ENCODE measurements around the gene CCL19. TPM values are rescaled to one million over a fixed set of nuclear protein-coding genes. Genes with fewer than 3 reads are reported as not detected.

CCL19 gene
- total and polyA plus RNA-seq, 5 donors: 0.66 to 9.2 (median 5.7) TPM

DNA sequence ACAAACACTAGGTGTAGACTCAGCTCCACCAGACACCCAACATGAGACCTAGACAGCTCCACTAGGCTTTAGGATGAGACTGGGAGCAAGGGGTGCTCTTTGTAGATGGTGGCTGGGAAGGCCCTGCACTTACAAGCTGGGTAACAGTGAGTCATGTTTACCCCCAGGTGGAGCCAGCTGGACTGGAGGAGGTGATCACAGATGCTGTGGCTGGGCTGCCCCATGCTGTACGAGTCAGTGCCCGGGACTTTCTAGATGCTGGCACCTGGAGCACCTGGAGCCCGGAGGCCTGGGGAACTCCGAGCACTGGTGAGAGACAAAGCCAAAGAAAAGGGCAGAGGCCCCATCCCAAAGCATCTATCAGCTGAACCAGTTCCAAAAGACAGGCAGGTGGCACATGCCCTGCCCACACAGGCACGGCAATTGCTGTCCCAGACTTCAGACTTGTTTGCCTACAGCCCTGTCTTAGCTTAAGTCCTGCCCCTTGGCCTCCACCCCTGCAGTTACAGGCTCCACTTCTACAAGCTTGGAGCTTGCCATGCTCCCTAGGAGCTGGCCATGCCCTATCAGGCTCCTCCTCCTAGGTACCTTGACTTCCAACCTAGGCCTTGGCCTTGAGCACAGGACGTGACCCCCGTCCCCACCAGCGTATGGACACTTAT is 31.4 kb downstream of the CCL19 start:
- H3K9me3 ChIP-seq (ENCODE audit: control insufficient read depth, low read length): no peaks in the 10 kb centered on the region

DNA sequence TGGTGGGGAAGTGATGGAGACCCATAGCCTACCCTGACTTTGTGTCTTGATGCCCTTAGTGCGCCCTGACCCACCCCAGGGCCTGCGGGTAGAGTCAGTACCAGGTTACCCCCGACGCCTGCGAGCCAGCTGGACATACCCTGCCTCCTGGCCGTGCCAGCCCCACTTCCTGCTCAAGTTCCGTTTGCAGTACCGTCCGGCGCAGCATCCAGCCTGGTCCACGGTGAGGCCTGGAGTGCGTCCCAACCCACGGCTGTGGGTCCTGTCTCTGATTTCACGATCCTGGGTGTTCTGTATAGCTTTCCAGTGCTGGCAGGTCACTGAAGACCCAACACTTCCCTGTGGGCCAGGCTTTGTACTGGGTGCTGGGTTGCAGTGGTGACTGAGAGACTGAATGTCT is 32.6 kb downstream of the CCL19 start:
- DNase-seq (peak in 2 of 3 donors; percentile 34 to 40), ATAC-seq (no peak)
- no peak overlapping the region for H3K4me3 ChIP-seq (ENCODE audit: low read length)
- no peaks in the 10 kb centered on the region for H3K27me3 ChIP-seq (ENCODE audit: control insufficient read depth, insufficient read depth)
- no peak overlapping the region for H3K27ac ChIP-seq (ENCODE audit: low read length)
- peaks cover 10% of the 10 kb centered on the region for H3K4me1 ChIP-seq (ENCODE audit: control insufficient read depth, insufficient read depth, low read length)
- 82% methylated on average over 14 of the region's 14 CpGs for WGBS
- intact Hi-C loops (cut with DNase I): no loop called here
- H3K9me3 ChIP-seq (ENCODE audit: control insufficient read depth, low read length): no peaks in the 10 kb centered on the region

More for the DNA sequence above, 31.4 kb downstream of the CCL19 start:
- ATAC-seq (no peak), DNase-seq (no peak)
- Histone ChIP-seq H3K4me1 (ENCODE audit: control insufficient read depth, insufficient read depth, low read length) (peaks cover 3% of the 10 kb centered on the region), H3K27me3 (ENCODE audit: control insufficient read depth, insufficient read depth) (no peaks in the 10 kb centered on the region), H3K27ac (ENCODE audit: low read length) (no peak overlapping the region), H3K4me3 (ENCODE audit: low read length) (no peak overlapping the region)
- intact Hi-C loops (cut with DNase I): no loop called here
- 94% methylated on average over 8 of the region's 8 CpGs for WGBS

DNA sequence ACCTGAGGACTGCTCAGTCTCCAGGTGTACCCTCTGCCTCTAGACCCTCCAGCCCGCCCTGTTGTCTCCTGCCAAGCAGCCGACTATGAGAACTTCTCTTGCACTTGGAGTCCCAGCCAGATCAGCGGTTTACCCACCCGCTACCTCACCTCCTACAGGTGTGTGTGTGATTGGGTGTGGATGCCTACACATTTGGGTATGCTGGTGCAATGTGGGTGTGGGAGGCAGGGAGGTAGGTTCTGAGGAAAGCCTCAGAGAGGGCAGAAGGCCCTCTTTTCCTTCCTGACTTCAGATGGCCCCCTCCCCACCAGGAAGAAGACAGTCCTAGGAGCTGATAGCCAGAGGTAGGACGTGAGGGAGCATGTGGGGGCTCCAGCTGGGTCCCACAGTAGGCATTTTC is 34.1 kb downstream of the CCL19 start:
- Histone ChIP-seq H3K4me3 (ENCODE audit: low read length) (no peak overlapping the region), H3K4me1 (ENCODE audit: control insufficient read depth, insufficient read depth, low read length) (peaks cover 15% of the 10 kb centered on the region), H3K27me3 (ENCODE audit: control insufficient read depth, insufficient read depth) (no peaks in the 10 kb centered on the region), H3K9me3 (ENCODE audit: control insufficient read depth, low read length) (no peaks in the 10 kb centered on the region), H3K27ac (ENCODE audit: low read length) (no peak overlapping the region)
- ATAC-seq (no peak), DNase-seq (peak in 1 of 3 donors; percentile 39)
- intact Hi-C loops (cut with DNase I): no loop called here
- 87% methylated on average over 5 of the region's 5 CpGs for WGBS

DNA sequence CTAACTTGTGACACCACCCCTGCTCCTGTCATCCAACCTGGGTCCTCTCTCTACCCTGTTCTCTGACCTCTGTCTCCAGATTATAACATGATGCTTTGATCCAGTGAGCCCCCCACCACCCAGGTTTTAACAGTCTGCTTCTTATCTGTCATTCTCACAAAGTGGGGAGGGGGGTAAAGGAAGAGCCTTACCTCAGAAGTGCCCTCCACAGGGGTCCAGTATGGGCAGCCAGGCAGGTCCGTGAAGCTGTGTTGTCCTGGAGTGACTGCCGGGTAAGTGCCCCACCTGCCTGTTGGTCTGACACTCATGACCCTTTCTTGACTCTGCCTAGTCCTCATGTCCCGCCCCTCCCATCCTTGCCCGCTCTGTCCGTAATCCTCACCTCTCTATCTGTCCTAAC is 35.7 kb downstream of the CCL19 start:
- H3K27ac ChIP-seq (ENCODE audit: low read length): peak overlapping the region; percentile 16
- no peak overlapping the region for H3K4me3 ChIP-seq (ENCODE audit: low read length)
- no peaks in the 10 kb centered on the region for H3K9me3 ChIP-seq (ENCODE audit: control insufficient read depth, low read length)
- H3K4me1 ChIP-seq (ENCODE audit: control insufficient read depth, insufficient read depth, low read length): peaks cover 20% of the 10 kb centered on the region
- H3K27me3 ChIP-seq (ENCODE audit: control insufficient read depth, insufficient read depth): no peaks in the 10 kb centered on the region
- DNase-seq (peak in 2 of 3 donors; percentile 33 to 42), ATAC-seq (no peak)
- intact Hi-C loops (cut with DNase I): no loop called here
- WGBS: 69% methylated on average over 5 of the region's 5 CpGs

DNA sequence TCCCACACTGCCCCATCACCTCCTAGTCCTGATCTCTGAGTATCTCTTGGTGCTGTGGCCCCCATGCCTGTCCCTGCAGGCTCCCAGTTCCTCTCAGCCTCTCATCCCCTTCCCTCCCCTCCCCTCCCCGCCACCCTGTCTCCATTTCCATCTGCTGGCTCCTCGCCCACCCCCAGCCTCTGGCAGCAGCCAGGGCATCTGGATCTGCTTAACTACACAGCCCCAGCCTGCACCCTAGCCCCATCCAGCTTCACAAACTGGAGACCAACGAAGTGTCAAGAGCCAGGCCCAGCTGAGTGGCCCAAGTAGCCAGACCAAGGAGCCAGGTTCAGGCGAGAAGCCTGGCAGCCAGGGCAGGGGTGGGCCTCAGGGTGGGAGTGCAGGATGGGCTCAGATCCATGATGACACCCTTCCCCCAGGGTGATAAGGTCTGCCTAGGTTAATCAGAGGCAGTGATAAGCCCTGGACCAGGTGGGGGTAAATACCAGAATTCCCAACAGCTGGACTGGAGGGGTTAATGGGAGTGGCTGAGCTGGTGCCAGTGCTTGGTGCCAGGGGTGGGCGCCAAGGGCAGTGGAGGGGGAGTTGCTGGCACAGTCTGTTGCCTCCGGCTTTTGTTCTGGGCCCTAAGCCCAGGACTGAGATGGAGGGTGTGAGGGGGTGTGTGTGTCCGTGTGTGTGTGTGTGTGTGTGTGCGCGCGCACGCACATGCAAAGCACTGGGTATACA is 36.6 kb downstream of the CCL19 start:
- intact Hi-C loops (cut with DNase I): no loop called here
- ATAC-seq: peak; percentile 53 to 66
- Histone ChIP-seq H3K27ac (ENCODE audit: low read length) (peak overlapping the region; percentile 79), H3K4me1 (ENCODE audit: control insufficient read depth, insufficient read depth, low read length) (peaks cover 20% of the 10 kb centered on the region), H3K27me3 (ENCODE audit: control insufficient read depth, insufficient read depth) (no peaks in the 10 kb centered on the region), H3K9me3 (ENCODE audit: control insufficient read depth, low read length) (no peaks in the 10 kb centered on the region), H3K4me3 (ENCODE audit: low read length) (no peak overlapping the region)
- peak; percentile 81 to 95 (median 95) for DNase-seq
- WGBS: 21% methylated on average over 11 of the region's 11 CpGs

DNA sequence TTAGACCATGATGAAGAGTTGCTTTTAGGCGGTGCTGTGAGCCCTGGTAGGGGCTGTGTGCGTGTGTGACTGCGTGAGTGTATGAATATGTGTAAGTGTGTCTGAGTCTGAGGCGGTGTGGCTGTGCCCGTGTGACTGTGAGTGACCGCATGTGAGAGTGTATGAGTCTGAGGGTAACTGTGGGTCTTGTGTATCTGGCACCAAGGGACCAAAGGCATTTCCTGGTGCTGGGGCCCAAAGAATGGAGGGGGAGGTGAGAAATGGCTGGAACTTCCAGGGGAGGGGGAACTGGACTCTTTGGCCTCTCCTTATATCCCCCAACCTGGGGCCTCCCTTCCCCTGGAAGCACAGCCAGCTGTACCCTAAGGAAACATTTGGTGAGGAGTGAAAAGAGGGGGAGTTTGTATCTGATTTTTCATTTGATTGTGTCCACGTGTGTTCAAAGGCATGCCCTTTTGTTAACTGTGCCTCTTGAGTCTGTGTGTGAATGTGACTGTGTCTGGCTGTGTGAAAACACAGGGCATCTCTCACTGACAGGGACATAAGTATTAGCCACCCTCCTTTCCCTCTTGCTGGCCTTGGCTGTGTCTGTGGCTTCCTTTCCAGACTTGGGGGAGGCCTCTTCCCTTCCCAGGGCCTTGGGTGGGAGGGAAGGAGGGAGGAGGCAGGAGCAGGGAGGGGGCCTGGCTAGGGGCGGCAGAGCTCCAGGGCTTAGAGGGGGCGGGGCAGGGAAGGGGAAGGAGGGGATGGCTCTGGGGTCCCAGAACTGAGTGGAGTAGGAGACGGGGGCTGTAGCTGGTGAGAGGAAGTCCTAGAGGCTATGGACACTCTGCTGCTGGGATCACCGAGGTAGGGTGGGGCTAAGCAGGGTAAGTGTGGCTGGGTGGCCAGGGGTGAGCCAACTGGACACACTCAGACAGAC is 37.7 kb downstream of the CCL19 start:
- Histone ChIP-seq H3K27ac (ENCODE audit: low read length) (peak overlapping the region; percentile 79), H3K9me3 (ENCODE audit: control insufficient read depth, low read length) (no peaks in the 10 kb centered on the region), H3K27me3 (ENCODE audit: control insufficient read depth, insufficient read depth) (no peaks in the 10 kb centered on the region), H3K4me3 (ENCODE audit: low read length) (peak overlapping the region; percentile 12), H3K4me1 (ENCODE audit: control insufficient read depth, insufficient read depth, low read length) (peaks cover 22% of the 10 kb centered on the region)
- WGBS: 21% methylated on average over 11 of the region's 11 CpGs
- peak in 2 of 3 donors; percentile 83 to 87 for DNase-seq
- ATAC-seq: peak; percentile 6 to 24
- intact Hi-C loops (cut with DNase I): no loop called here

DNA sequence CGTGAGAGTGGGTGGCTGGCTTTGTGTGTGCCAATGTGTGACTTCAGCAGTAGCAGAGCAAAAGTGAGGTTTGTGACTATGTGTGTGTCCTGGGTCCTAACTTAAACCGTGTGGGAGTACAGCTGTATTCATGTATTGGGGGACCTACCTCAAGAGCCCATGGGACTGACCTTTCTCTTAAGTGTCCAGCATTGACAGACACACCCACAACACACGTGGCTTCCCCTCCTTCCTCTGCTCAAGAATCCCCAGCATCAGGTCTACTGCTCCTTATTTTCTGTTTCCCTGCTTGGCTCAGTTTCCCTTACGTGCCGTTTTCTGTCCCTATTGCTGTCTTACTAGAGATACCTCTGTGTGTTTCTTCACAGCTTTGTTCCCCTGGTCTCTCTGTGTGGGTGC is 38.5 kb downstream of the CCL19 start:
- H3K4me1 ChIP-seq (ENCODE audit: control insufficient read depth, insufficient read depth, low read length): peaks cover 25% of the 10 kb centered on the region
- intact Hi-C loops (cut with DNase I): no loop called here
- H3K27ac ChIP-seq (ENCODE audit: low read length): peak overlapping the region; percentile 79
- no peaks in the 10 kb centered on the region for H3K9me3 ChIP-seq (ENCODE audit: control insufficient read depth, low read length)
- ATAC-seq: no peak
- peak in 2 of 3 donors; percentile 42 to 49 for DNase-seq
- WGBS: 13% methylated on average over 5 of the region's 5 CpGs
- peak overlapping the region; percentile 12 for H3K4me3 ChIP-seq (ENCODE audit: low read length)
- H3K27me3 ChIP-seq (ENCODE audit: control insufficient read depth, insufficient read depth): no peaks in the 10 kb centered on the region

DNA sequence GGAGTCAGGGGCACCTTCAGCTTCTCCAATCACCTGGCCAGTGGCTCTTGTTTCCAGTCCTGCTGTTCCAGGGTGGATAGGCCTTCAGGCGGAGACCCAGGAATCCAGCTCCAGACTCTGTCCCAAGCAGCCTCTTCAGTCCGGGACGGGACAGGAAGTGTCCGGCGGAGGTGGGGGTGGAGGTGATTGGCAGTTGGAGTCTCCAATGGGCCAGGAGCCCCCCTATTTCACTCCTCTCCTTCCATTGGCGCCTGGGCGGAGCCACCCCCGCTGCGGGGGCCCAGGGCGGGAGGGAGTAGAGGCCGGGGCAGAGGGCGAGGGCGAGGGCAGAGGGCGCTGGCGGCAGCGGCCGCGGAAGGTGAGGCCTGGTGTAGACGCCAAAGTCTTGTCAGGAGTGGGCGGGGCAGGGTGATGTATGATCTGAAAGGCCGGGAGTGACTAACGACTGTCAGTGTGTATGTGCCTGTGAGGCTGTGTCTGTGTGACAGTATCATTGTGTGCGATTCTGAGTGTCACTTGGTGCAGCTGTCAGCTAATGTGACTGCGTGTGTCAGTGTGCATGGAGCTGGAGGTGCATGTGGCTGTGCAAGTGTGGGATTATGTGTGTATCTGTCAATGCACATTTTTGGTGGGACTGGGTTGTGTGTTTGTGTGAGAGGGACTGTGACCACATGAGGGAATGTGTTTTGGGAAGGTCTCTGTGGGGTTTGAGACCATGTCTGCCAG is 39.0 kb downstream of the CCL19 start, which contains the start of gene IL11RA:
TSS of gene IL11RA (plus strand) at position 310 of the 726 bp plus-strand sequence. CDS start 3,033 bp downstream, outside the sequence.
- no peaks in the 10 kb centered on the region for H3K27me3 ChIP-seq (ENCODE audit: control insufficient read depth, insufficient read depth)
- WGBS: 7% methylated on average over 24 of the region's 24 CpGs
- no peaks in the 10 kb centered on the region for H3K9me3 ChIP-seq (ENCODE audit: control insufficient read depth, low read length)
- intact Hi-C loops (cut with DNase I): no loop called here
- ATAC-seq: peak; percentile 82 to 87
- peak within 1 kb of the TSS; percentile 12 for H3K4me3 ChIP-seq (ENCODE audit: low read length)
- peaks cover 28% of the 10 kb centered on the region for H3K4me1 ChIP-seq (ENCODE audit: control insufficient read depth, insufficient read depth, low read length)
- H3K27ac ChIP-seq (ENCODE audit: low read length): peak within 1 kb of the TSS; percentile 79
- DNase-seq: peak; percentile 92 to 96 (median 95)

DNA sequence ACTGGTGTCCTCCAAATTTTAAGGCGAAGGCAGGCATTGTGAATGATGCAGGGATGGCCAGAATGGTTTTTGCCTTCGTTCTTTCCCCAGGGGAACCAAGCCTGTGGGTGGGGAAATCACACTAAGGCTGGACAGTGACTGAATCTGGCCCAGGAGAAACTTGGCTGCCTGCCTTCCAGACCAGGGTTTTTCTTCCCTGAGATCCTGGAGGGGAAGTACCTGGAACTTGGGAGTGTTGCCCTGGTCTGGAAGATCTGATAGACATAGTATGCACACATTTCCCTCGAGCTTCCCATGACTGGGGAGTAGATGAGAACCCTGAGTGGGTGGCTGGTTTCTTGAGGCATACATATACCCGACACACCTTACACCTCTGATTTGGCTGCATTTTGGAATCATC is 39.8 kb downstream of the CCL19 start:
- peak; percentile 54 to 79 (median 61) for DNase-seq
- 30% methylated on average over 4 of the region's 4 CpGs for WGBS

DNA sequence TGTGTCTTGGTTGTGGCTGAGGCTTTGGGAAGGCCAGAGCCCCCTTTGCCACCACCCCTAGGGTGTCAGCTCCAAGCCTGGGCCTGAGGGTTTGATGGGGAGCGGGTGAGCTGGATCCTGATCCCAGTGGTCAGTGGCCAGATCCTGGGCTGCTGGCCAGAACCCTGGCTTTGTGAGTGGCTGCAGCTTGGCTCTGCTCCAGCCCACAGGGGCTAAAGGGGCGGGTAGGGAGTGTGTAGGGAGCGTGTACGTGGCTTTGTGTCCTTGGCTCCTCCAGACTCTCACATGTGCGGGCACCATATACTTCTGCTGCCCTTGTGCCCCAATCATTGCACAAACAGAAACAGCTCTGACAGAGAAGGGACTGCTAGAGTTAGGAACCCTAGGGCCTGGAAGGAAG is 40.3 kb downstream of the CCL19 start:
- DNase-seq (peak in 2 of 3 donors; percentile 73 to 78), ATAC-seq (no peak)
- peak overlapping the region; percentile 79 for H3K27ac ChIP-seq (ENCODE audit: low read length)
- H3K9me3 ChIP-seq (ENCODE audit: control insufficient read depth, low read length): no peaks in the 10 kb centered on the region
- H3K4me3 ChIP-seq (ENCODE audit: low read length): no peak overlapping the region
- no peaks in the 10 kb centered on the region for H3K27me3 ChIP-seq (ENCODE audit: control insufficient read depth, insufficient read depth)
- WGBS: 51% methylated on average over 5 of the region's 5 CpGs
- H3K4me1 ChIP-seq (ENCODE audit: control insufficient read depth, insufficient read depth, low read length): peaks cover 28% of the 10 kb centered on the region
- intact Hi-C loops (cut with DNase I): no loop called here

More for the DNA sequence above, 39.8 kb downstream of the CCL19 start:
- intact Hi-C loops (cut with DNase I): no loop called here
- Histone ChIP-seq H3K4me3 (ENCODE audit: low read length) (peak overlapping the region; percentile 12), H3K9me3 (ENCODE audit: control insufficient read depth, low read length) (no peaks in the 10 kb centered on the region), H3K27ac (ENCODE audit: low read length) (peak overlapping the region; percentile 79), H3K4me1 (ENCODE audit: control insufficient read depth, insufficient read depth, low read length) (peaks cover 28% of the 10 kb centered on the region), H3K27me3 (ENCODE audit: control insufficient read depth, insufficient read depth) (no peaks in the 10 kb centered on the region)
- ATAC-seq: no peak

All from right cardiac atrium (tissue), 5 donors.